H1 (cell line): ENCODE data around the gene CASKIN2. TPM values are rescaled to one million over a fixed set of nuclear protein-coding genes. Genes with fewer than 3 reads are reported as not detected.

ENCODE experiments used
- ASH2L ChIP-seq: fragments of 200-600, 300-600 bp; sonication (generic); IDR thresholded peaks from one replicate; pipeline ENCODE4 v1.7.1; 2017; ENCODE audit warnings: low read length
- CHD1 ChIP-seq: IDR thresholded peaks from 2 replicates; pipeline ENCODE4 v1.6.1; 2012; ENCODE audit warnings: low read depth, low read length, improper control_type of control experiment
- CREB1 ChIP-seq: IDR thresholded peaks from 2 replicates; pipeline ENCODE4 v1.6.1; 2012; ENCODE audit warnings: inconsistent platforms
- CTBP2 ChIP-seq: IDR thresholded peaks from 2 replicates; pipeline ENCODE4 v1.7.0; 2011; ENCODE audit warnings: borderline replicate concordance, mild to moderate bottlenecking, moderate library complexity, mixed read lengths, low read length; ENCODE audit not compliant: insufficient read depth, insufficient read length
- CTCF ChIP-seq, 3 experiments: IDR thresholded peaks; 1 replicate in 2 of 3; 2 replicates in 1 of 3; pipeline versions ENCODE4 v1.5.1 to v1.6.1; 2011; ENCODE audit warnings: low read length in 3 of 3, mild to moderate bottlenecking in 3 of 3, inconsistent platforms in 2 of 3, low read depth in 1 of 3, moderate library complexity in 1 of 3; ENCODE audit not compliant: insufficient read depth in 1 of 3; ENCODE audit errors: control extremely low read depth in 1 of 3
- GTF2F1 ChIP-seq: IDR thresholded peaks from 2 replicates; pipeline ENCODE4 v1.6.1; 2012; ENCODE audit warnings: low read depth, low read length, improper control_type of control experiment, borderline replicate concordance
- HDAC2 ChIP-seq, 2 experiments: fragments of 300-600 bp in 1 of 2; sonication (generic) in 1 of 2; IDR thresholded peaks; 2 replicates each; pipeline ENCODE4 v1.6.1; 2011 to 2012; ENCODE audit warnings: low read depth in 2 of 2, low read length in 2 of 2, mild to moderate bottlenecking in 2 of 2, moderate library complexity in 2 of 2, borderline replicate concordance in 1 of 2, inconsistent platforms in 1 of 2
- MAX ChIP-seq: IDR thresholded peaks from 2 replicates; pipeline ENCODE4 v1.6.1; 2012; ENCODE audit warnings: inconsistent platforms
- PHF8 ChIP-seq: fragments of 200-600 bp; sonication (generic); conservative IDR thresholded peaks from 2 replicates; pipeline ENCODE4 v1.7.1; 2012; ENCODE audit warnings: low read depth, mild to moderate bottlenecking, inconsistent platforms, low read length, moderate library complexity
- POLR2A ChIP-seq, 2 experiments: IDR thresholded peaks; 1 replicate in 1 of 2; 2 replicates in 1 of 2; pipeline ENCODE4 v1.6.1; 2011; ENCODE audit warnings: low read depth in 2 of 2, low read length in 2 of 2, mild to moderate bottlenecking in 2 of 2; ENCODE audit errors: control extremely low read depth in 1 of 2
- TAF1 ChIP-seq: IDR thresholded peaks from 2 replicates; pipeline ENCODE4 v1.6.1; 2011; ENCODE audit warnings: mild to moderate bottlenecking, low read depth, low read length
- USF2 ChIP-seq: IDR thresholded peaks from 2 replicates; pipeline ENCODE4 v1.6.1; 2011; ENCODE audit warnings: low read length, improper control_type of control experiment
- polyA plus RNA-seq, 7 experiments: library from polyadenylated mRNA; depleted of rRNA in 3 of 7; stranded (reverse) in 5 of 7; unstranded in 2 of 7; fragments of >200 nt in 5 of 7; fragments of 200-250 nt in 2 of 7; gene quantifications; 1 replicate in 5 of 7; 2 replicates in 1 of 7; 4 replicates in 1 of 7; pipeline versions ENCODE4 v1.2.1 to v1.2.3, GENCODE V29; 2011 to 2013; ENCODE audit warnings: missing spikeins in 2 of 7, mixed read lengths in 2 of 7
- total RNA-seq: library from RNA; stranded (reverse); fragmentation: NEBNext Ultra II Directional; extraction: Animal tissue kit (Norgen Biotek cat#: 25700); gene quantifications from 2 replicates; pipeline ENCODE4 v1.2.1, GENCODE V29; 2021

The CASKIN2 gene
- total and polyA plus RNA-seq, 2 of the 8 experiments (the other 6 are each of a cell fraction or from before 2014, with no cell fraction given), result 6.7 to 32.3 TPM

GRCh38 chr17:75549246-75550138 lies 34.2 kb upstream of the CASKIN2 start (continued):
- TF ChIP-seq USF2 (peak; percentile 49; the same call in 1 of the 2 replicates), CTCF (IDR thresholded peaks at IDR 0.05; ENCODE audit: control extremely low read depth in 1 of 3, insufficient read depth in 1 of 3, low read depth in 1 of 3, low read length in 3 of 3) (peak in 1 of 3 experiments; percentile 6; a peak in 1 of 4 replicates), PHF8 (0 out of 2 replicates have a peak, but pooled peaks have one; percentile 28), TAF1 (peak; percentile 36; the same call in 1 of the 2 replicates), MAX (peak; percentile 44), CREB1 (no peak), CTBP2 (peak; percentile 85), ASH2L (peak; percentile 67), HDAC2 (IDR thresholded peaks at IDR 0.05; ENCODE audit: borderline replicate concordance in 1 of 2, low read depth in 2 of 2, low read length in 2 of 2) (peak in 1 of 2 experiments; percentile 56; a peak in 1 of 4 replicates), CHD1 (no peak), POLR2A (IDR thresholded peaks at IDR 0.05; ENCODE audit: control extremely low read depth in 1 of 2, low read depth in 2 of 2, low read length in 2 of 2) (no peak), GTF2F1 (no peak)
- TF ChIP-seq, all 59 proteins: peak for 12
